Measurements from ENCODE around the gene SPDYC. TPM values are rescaled to one million over a fixed set of nuclear protein-coding genes. Genes with fewer than 3 reads are reported as not detected.

SPDYC gene
- total and polyA plus RNA-seq, 2 experiments from 2014 or later, result 0.27 TPM; not detected in 1

DNA sequence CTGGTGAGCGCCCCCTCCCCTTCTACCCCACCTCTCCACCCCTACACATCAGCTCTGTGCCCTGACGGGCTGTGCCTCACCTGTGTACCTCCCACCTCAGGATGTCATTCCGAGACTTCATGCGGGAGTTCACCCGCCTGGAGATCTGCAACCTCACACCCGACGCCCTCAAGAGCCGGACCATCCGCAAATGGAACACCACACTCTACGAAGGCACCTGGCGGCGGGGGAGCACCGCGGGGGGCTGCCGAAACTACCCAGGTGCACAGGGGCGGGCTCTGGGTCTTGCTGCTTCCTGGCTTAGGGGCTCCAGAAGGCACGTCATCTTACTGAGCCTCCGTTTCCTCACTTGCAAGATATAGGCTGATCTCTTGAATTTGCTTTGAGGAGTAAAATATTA is 18.5 kb downstream of the SPDYC start:
- H3K4me3 ChIP-seq, result no peak overlapping the region
- H3K9me2 ChIP-seq (ENCODE audit: insufficient read depth), result no peaks in the 10 kb centered on the region
- no peak for ATAC-seq
- no peak overlapping the region for H3K27ac ChIP-seq (ENCODE audit: low read depth)
- H3K36me3 Mint-ChIP-seq (ENCODE audit: low read depth), result peaks cover 68% of the 10 kb centered on the region
- no peak overlapping the region for H2AFZ ChIP-seq
- no peak for DNase-seq (ENCODE audit: low spot score)
- H4K20me1 ChIP-seq (replicated peaks; ENCODE audit: insufficient read depth), result 0 out of 2 replicates have a peak, but pooled peaks cover 7% of the 10 kb centered on the region
- H3K36me3 ChIP-seq (ENCODE audit: insufficient read depth), result peaks cover 27% of the 10 kb centered on the region
- H3K79me2 ChIP-seq (replicated peaks; ENCODE audit: insufficient read depth), result peaks cover 13% of the 10 kb centered on the region
- H3K4me1 Mint-ChIP-seq, result peaks cover 33% of the 10 kb centered on the region
- H3K27me3 Mint-ChIP-seq (ENCODE audit: insufficient read depth, low read depth, poor library complexity), result peaks cover 21% of the 10 kb centered on the region
- H3K9me3 Mint-ChIP-seq, result no peaks in the 10 kb centered on the region
- H3K27me3 ChIP-seq (ENCODE audit: insufficient read depth), result no peaks in the 10 kb centered on the region
- H3K4me3 Mint-ChIP-seq, result no peak overlapping the region
- TF ChIP-seq, protein P1, sequence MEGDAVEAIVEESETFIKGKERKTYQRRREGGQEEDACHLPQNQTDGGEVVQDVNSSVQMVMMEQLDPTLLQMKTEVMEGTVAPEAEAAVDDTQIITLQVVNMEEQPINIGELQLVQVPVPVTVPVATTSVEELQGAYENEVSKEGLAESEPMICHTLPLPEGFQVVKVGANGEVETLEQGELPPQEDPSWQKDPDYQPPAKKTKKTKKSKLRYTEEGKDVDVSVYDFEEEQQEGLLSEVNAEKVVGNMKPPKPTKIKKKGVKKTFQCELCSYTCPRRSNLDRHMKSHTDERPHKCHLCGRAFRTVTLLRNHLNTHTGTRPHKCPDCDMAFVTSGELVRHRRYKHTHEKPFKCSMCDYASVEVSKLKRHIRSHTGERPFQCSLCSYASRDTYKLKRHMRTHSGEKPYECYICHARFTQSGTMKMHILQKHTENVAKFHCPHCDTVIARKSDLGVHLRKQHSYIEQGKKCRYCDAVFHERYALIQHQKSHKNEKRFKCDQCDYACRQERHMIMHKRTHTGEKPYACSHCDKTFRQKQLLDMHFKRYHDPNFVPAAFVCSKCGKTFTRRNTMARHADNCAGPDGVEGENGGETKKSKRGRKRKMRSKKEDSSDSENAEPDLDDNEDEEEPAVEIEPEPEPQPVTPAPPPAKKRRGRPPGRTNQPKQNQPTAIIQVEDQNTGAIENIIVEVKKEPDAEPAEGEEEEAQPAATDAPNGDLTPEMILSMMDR (conservative IDR thresholded peaks at IDR 0.05; ENCODE audit: low read depth in 2 of 2), result no peak
- TF ChIP-seq, protein P2, sequence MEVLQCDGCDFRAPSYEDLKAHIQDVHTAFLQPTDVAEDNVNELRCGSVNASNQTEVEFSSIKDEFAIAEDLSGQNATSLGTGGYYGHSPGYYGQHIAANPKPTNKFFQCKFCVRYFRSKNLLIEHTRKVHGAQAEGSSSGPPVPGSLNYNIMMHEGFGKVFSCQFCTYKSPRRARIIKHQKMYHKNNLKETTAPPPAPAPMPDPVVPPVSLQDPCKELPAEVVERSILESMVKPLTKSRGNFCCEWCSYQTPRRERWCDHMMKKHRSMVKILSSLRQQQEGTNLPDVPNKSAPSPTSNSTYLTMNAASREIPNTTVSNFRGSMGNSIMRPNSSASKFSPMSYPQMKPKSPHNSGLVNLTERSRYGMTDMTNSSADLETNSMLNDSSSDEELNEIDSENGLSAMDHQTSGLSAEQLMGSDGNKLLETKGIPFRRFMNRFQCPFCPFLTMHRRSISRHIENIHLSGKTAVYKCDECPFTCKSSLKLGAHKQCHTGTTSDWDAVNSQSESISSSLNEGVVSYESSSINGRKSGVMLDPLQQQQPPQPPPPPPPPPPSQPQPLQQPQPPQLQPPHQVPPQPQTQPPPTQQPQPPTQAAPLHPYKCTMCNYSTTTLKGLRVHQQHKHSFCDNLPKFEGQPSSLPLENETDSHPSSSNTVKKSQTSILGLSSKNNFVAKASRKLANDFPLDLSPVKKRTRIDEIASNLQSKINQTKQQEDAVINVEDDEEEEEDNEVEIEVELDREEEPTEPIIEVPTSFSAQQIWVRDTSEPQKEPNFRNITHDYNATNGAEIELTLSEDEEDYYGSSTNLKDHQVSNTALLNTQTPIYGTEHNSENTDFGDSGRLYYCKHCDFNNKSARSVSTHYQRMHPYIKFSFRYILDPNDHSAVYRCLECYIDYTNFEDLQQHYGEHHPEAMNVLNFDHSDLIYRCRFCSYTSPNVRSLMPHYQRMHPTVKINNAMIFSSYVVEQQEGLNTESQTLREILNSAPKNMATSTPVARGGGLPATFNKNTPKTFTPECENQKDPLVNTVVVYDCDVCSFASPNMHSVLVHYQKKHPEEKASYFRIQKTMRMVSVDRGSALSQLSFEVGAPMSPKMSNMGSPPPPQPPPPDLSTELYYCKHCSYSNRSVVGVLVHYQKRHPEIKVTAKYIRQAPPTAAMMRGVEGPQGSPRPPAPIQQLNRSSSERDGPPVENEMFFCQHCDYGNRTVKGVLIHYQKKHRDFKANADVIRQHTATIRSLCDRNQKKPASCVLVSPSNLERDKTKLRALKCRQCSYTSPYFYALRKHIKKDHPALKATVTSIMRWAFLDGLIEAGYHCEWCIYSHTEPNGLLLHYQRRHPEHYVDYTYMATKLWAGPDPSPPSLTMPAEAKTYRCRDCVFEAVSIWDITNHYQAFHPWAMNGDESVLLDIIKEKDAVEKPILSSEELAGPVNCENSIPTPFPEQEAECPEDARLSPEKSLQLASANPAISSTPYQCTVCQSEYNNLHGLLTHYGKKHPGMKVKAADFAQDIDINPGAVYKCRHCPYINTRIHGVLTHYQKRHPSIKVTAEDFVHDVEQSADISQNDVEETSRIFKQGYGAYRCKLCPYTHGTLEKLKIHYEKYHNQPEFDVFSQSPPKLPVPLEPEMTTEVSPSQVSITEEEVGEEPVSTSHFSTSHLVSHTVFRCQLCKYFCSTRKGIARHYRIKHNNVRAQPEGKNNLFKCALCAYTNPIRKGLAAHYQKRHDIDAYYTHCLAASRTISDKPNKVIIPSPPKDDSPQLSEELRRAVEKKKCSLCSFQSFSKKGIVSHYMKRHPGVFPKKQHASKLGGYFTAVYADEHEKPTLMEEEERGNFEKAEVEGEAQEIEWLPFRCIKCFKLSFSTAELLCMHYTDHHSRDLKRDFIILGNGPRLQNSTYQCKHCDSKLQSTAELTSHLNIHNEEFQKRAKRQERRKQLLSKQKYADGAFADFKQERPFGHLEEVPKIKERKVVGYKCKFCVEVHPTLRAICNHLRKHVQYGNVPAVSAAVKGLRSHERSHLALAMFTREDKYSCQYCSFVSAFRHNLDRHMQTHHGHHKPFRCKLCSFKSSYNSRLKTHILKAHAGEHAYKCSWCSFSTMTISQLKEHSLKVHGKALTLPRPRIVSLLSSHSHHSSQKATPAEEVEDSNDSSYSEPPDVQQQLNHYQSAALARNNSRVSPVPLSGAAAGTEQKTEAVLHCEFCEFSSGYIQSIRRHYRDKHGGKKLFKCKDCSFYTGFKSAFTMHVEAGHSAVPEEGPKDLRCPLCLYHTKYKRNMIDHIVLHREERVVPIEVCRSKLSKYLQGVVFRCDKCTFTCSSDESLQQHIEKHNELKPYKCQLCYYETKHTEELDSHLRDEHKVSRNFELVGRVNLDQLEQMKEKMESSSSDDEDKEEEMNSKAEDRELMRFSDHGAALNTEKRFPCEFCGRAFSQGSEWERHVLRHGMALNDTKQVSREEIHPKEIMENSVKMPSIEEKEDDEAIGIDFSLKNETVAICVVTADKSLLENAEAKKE (CRISPR knock-in tag; IDR thresholded peaks at IDR 0.05), result no peak
- no peak for TF ChIP-seq STAT1 (IDR thresholded peaks at IDR 0.05; ENCODE audit: unreplicated experiment)
- TF ChIP-seq, protein P3, sequence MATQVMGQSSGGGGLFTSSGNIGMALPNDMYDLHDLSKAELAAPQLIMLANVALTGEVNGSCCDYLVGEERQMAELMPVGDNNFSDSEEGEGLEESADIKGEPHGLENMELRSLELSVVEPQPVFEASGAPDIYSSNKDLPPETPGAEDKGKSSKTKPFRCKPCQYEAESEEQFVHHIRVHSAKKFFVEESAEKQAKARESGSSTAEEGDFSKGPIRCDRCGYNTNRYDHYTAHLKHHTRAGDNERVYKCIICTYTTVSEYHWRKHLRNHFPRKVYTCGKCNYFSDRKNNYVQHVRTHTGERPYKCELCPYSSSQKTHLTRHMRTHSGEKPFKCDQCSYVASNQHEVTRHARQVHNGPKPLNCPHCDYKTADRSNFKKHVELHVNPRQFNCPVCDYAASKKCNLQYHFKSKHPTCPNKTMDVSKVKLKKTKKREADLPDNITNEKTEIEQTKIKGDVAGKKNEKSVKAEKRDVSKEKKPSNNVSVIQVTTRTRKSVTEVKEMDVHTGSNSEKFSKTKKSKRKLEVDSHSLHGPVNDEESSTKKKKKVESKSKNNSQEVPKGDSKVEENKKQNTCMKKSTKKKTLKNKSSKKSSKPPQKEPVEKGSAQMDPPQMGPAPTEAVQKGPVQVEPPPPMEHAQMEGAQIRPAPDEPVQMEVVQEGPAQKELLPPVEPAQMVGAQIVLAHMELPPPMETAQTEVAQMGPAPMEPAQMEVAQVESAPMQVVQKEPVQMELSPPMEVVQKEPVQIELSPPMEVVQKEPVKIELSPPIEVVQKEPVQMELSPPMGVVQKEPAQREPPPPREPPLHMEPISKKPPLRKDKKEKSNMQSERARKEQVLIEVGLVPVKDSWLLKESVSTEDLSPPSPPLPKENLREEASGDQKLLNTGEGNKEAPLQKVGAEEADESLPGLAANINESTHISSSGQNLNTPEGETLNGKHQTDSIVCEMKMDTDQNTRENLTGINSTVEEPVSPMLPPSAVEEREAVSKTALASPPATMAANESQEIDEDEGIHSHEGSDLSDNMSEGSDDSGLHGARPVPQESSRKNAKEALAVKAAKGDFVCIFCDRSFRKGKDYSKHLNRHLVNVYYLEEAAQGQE (IDR thresholded peaks at IDR 0.05; ENCODE audit: unreplicated experiment), result no peak
- TF ChIP-seq JUNB (IDR thresholded peaks at IDR 0.05; ENCODE audit: unreplicated experiment), result no peak
- TF ChIP-seq ZNF331 (CRISPR knock-in tag; IDR thresholded peaks at IDR 0.05; ENCODE audit: low read depth), result no peak
- TF ChIP-seq NANOG (IDR thresholded peaks at IDR 0.05; ENCODE audit: borderline replicate concordance), result no peak
- no peak for TF ChIP-seq EZH2 (IDR thresholded peaks at IDR 0.05; ENCODE audit: low read depth, unreplicated experiment)
- TF ChIP-seq, protein P4, sequence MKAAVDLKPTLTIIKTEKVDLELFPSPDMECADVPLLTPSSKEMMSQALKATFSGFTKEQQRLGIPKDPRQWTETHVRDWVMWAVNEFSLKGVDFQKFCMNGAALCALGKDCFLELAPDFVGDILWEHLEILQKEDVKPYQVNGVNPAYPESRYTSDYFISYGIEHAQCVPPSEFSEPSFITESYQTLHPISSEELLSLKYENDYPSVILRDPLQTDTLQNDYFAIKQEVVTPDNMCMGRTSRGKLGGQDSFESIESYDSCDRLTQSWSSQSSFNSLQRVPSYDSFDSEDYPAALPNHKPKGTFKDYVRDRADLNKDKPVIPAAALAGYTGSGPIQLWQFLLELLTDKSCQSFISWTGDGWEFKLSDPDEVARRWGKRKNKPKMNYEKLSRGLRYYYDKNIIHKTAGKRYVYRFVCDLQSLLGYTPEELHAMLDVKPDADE (IDR thresholded peaks at IDR 0.05), result no peak
- TF ChIP-seq CREB1 (CRISPR knock-in tag; IDR thresholded peaks at IDR 0.05; ENCODE audit: low read depth), result no peak
- TF ChIP-seq POLR2AphosphoS5 (IDR thresholded peaks at IDR 0.05; ENCODE audit: low read depth), result no peak
- TF ChIP-seq EZH2phosphoT487 (IDR thresholded peaks at IDR 0.05; ENCODE audit: unreplicated experiment), result no peak
- H3K27ac Mint-ChIP-seq, result no peak overlapping the region
- H3K4me2 ChIP-seq, result no peak overlapping the region
- peaks cover 22% of the 10 kb centered on the region for H3K4me1 ChIP-seq (ENCODE audit: insufficient read depth)
- peaks cover 16% of the 10 kb centered on the region for H3F3A ChIP-seq (replicated peaks; ENCODE audit: low read depth)
